ENCODE results near the gene MBOAT7.

- TF ChIP-seq EZH2phosphoT487 (IDR thresholded peaks at IDR 0.05; ENCODE audit: insufficient read depth, low read depth) (no peak), EZH2 (IDR thresholded peaks at IDR 0.05; ENCODE audit: insufficient read depth, poor library complexity, severe bottlenecking) (no peak)
These were observed 16.1 kb downstream of the MBOAT7 start for GRCh38 chr19:54173359-54173699.

All from GM23248 (cell line).